Measurements from ENCODE around the gene TRIM67. TPM values are rescaled to one million over a fixed set of nuclear protein-coding genes. Genes with fewer than 3 reads are reported as not detected.

TRIM67 gene
- total and polyA plus RNA-seq, 2 experiments from 2014 or later: 0.13 TPM; not detected in 1

- Histone ChIP-seq H3K27ac (no peak overlapping the region), H4K20me1 (ENCODE audit: insufficient read depth, poor library complexity, severe bottlenecking) (no peaks in the 10 kb centered on the region), H3K9me3 (ENCODE audit: low read depth) (no peaks in the 10 kb centered on the region), H3K9me2 (replicated peaks; ENCODE audit: insufficient read depth) (no peaks in the 10 kb centered on the region), H3K4me3 (peak overlapping the region; percentile 61), H3K4me1 (ENCODE audit: insufficient read depth) (peaks cover 23% of the 10 kb centered on the region), H3K36me3 (replicated peaks; ENCODE audit: insufficient read depth, low read depth) (no peaks in the 10 kb centered on the region), H3K79me2 (no peaks in the 10 kb centered on the region), H3K27me3 (peaks cover 74% of the 10 kb centered on the region), H3K4me2 (peak overlapping the region; percentile 98), H2AFZ (no peak overlapping the region)
- WGBS (ENCODE audit: low lambda C conversion rate, missing lambda C conversion rate): 2% methylated on average over 66 of the region's 71 CpGs
- TF ChIP-seq CTCF (IDR thresholded peaks at IDR 0.05; ENCODE audit: poor library complexity) (peak; percentile 3), EZH2phosphoT487 (IDR thresholded peaks at IDR 0.05; ENCODE audit: low read depth, severe bottlenecking, unreplicated experiment) (no peak)
- DNase-seq (ENCODE audit: low spot score): peak; percentile 74
Measured at GRCh38 chr1:231162297-231162969, 575 bp downstream of the TRIM67 start.

DNA sequence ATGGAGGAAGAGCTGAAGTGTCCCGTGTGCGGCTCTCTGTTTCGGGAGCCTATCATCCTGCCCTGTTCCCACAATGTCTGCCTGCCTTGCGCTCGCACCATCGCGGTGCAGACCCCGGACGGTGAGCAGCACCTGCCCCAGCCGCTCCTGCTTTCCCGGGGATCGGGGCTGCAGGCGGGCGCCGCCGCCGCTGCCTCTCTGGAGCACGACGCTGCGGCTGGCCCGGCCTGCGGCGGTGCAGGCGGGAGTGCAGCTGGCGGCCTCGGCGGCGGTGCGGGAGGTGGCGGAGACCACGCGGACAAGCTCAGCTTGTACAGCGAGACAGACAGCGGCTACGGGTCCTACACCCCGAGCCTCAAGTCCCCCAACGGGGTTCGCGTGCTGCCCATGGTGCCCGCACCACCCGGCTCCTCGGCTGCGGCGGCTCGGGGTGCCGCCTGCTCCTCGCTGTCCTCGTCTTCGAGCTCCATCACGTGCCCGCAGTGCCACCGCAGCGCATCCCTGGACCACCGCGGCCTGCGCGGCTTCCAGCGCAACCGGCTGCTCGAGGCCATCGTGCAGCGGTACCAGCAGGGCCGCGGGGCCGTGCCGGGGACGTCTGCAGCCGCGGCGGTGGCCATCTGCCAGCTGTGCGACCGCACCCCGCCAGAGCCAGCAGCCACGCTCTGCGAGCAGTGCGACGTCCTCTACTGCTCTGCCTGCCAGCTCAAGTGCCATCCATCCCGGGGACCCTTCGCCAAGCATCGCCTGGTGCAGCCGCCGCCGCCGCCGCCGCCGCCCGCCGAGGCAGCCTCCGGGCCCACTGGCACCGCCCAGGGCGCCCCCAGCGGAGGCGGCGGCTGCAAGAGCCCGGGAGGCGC, 1.3 kb downstream of the TRIM67 start:
- WGBS (ENCODE audit: low lambda C conversion rate, missing lambda C conversion rate): 34% methylated on average over 91 of the region's 97 CpGs
- Histone ChIP-seq H3K4me3 (no peak overlapping the region), H3K4me2 (peak overlapping the region; percentile 98), H3K27ac (no peak overlapping the region), H3K9me2 (replicated peaks; ENCODE audit: insufficient read depth) (no peaks in the 10 kb centered on the region), H3K4me1 (ENCODE audit: insufficient read depth) (peaks cover 23% of the 10 kb centered on the region), H3K79me2 (no peaks in the 10 kb centered on the region), H3K9me3 (ENCODE audit: low read depth) (no peaks in the 10 kb centered on the region), H3K36me3 (replicated peaks; ENCODE audit: insufficient read depth, low read depth) (no peaks in the 10 kb centered on the region), H3K27me3 (peaks cover 74% of the 10 kb centered on the region), H2AFZ (no peak overlapping the region), H4K20me1 (ENCODE audit: insufficient read depth, poor library complexity, severe bottlenecking) (no peaks in the 10 kb centered on the region)
- TF ChIP-seq EZH2 (IDR thresholded peaks at IDR 0.05; ENCODE audit: borderline replicate concordance) (peak; percentile 73), CTCF (IDR thresholded peaks at IDR 0.05; ENCODE audit: poor library complexity) (no peak)
- no peak for DNase-seq (ENCODE audit: low spot score)

- 36% methylated on average over 22 of the region's 23 CpGs for WGBS (ENCODE audit: low lambda C conversion rate, missing lambda C conversion rate)
- no peaks in the 10 kb centered on the region for H3K36me3 ChIP-seq (replicated peaks; ENCODE audit: insufficient read depth, low read depth)
- no peak overlapping the region for H3K4me3 ChIP-seq
- no peak overlapping the region for H2AFZ ChIP-seq
- DNase-seq (ENCODE audit: low spot score): no peak
- peaks cover 23% of the 10 kb centered on the region for H3K4me1 ChIP-seq (ENCODE audit: insufficient read depth)
- no peaks in the 10 kb centered on the region for H4K20me1 ChIP-seq (ENCODE audit: insufficient read depth, poor library complexity, severe bottlenecking)
- H3K4me2 ChIP-seq: no peak overlapping the region
- H3K9me3 ChIP-seq (ENCODE audit: low read depth): no peaks in the 10 kb centered on the region
- no peak overlapping the region for H3K27ac ChIP-seq
- TF ChIP-seq EZH2 (IDR thresholded peaks at IDR 0.05; ENCODE audit: borderline replicate concordance): no peak
- no peak for TF ChIP-seq CTCF (IDR thresholded peaks at IDR 0.05; ENCODE audit: poor library complexity)
- TF ChIP-seq EZH2phosphoT487 (IDR thresholded peaks at IDR 0.05; ENCODE audit: low read depth, severe bottlenecking, unreplicated experiment): no peak
- H3K27me3 ChIP-seq: peaks cover 71% of the 10 kb centered on the region
- no peaks in the 10 kb centered on the region for H3K9me2 ChIP-seq (replicated peaks; ENCODE audit: insufficient read depth)
- H3K79me2 ChIP-seq: no peaks in the 10 kb centered on the region
Measured at GRCh38 chr1:231163830-231164427, 2.1 kb downstream of the TRIM67 start.

Data from hepatocyte (in vitro differentiated cells).